ENCODE results near the gene FNDC3B. TPM values are rescaled to one million over a fixed set of nuclear protein-coding genes. Genes with fewer than 3 reads are reported as not detected.

The FNDC3B gene
- total RNA-seq, 1 experiment from 2014 or later = 62.3 TPM

DNA sequence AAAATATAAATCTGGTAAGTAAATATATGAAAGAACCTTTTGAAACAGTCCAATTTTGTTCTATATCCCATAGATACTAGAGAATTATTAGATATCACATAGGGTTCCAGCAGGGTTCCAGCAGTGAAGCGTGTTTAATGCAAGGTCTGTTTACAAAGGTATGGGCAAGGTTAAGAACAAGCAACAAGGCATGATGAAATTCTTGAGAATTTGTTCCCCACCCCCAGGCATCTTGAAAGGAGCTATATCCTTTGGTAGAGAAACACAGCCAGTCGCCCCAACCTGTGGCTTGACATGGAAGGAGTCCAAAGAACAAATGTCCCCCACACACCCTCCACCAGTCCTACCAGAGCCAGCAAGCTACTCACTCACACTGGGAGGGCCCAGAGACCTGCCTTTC is 18.6 kb upstream of the FNDC3B start:
- DNase-seq = no peak
- Histone ChIP-seq H3K27me3 (no peaks in the 10 kb centered on the region), H3K9me3 (replicated peaks) (0 out of 2 replicates have a peak, but pooled peaks cover 2% of the 10 kb centered on the region), H3K4me1 (no peaks in the 10 kb centered on the region), H3K4me3 (no peak overlapping the region), H3K36me3 (no peaks in the 10 kb centered on the region), H3K27ac (no peak overlapping the region)

GRCh38 chr3:172021164-172021563 is 18.2 kb upstream of the FNDC3B start:
- H3K27ac ChIP-seq = no peak overlapping the region
- H3K4me1 ChIP-seq = no peaks in the 10 kb centered on the region
- H3K9me3 ChIP-seq (replicated peaks) = 0 out of 2 replicates have a peak, but pooled peaks cover 2% of the 10 kb centered on the region
- H3K27me3 ChIP-seq = no peaks in the 10 kb centered on the region
- H3K36me3 ChIP-seq = no peaks in the 10 kb centered on the region
- no peak overlapping the region for H3K4me3 ChIP-seq
- no peak for DNase-seq

- H3K4me3 ChIP-seq = no peak overlapping the region
- H3K4me1 ChIP-seq = no peaks in the 10 kb centered on the region
- H3K27me3 ChIP-seq = no peaks in the 10 kb centered on the region
- no peak overlapping the region for H3K27ac ChIP-seq
- DNase-seq = no peak
- no peaks in the 10 kb centered on the region for H3K36me3 ChIP-seq
- 0 out of 2 replicates have a peak, but pooled peaks cover 2% of the 10 kb centered on the region for H3K9me3 ChIP-seq (replicated peaks)
Observed at GRCh38 chr3:172021859-172022258, 17.5 kb upstream of the FNDC3B start.

DNA sequence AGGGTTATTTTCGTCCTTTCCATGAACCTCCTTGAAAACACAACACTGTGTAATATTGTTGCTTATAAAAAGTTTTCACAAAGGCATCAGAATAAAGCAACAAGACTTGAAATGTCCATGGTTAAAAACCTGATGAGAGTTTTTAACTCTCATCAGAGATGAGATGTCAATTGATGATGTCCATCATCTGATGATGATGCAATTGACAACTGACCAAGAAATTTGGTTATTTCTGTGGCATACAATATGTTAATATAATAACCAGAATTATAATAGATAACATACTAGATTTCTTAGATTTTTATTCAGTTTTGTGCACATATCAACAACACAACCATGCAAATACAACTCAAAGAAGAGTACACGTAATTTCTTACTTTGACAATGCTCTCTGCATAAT is 15.5 kb upstream of the FNDC3B start:
- Histone ChIP-seq H3K27ac (no peak overlapping the region), H3K27me3 (no peaks in the 10 kb centered on the region), H3K36me3 (no peaks in the 10 kb centered on the region), H3K4me1 (no peaks in the 10 kb centered on the region), H3K4me3 (no peak overlapping the region), H3K9me3 (replicated peaks) (no peaks in the 10 kb centered on the region)
- no peak for DNase-seq

- no peaks in the 10 kb centered on the region for H3K36me3 ChIP-seq
- H3K4me1 ChIP-seq = no peaks in the 10 kb centered on the region
- H3K9me3 ChIP-seq (replicated peaks) = no peaks in the 10 kb centered on the region
- no peaks in the 10 kb centered on the region for H3K27me3 ChIP-seq
- H3K4me3 ChIP-seq = no peak overlapping the region
- no peak for DNase-seq
- no peak overlapping the region for H3K27ac ChIP-seq
Observed at GRCh38 chr3:172024679-172025078, 14.7 kb upstream of the FNDC3B start.

- Histone ChIP-seq H3K4me3 (no peak overlapping the region), H3K27me3 (no peaks in the 10 kb centered on the region), H3K36me3 (no peaks in the 10 kb centered on the region), H3K27ac (no peak overlapping the region), H3K9me3 (replicated peaks) (no peaks in the 10 kb centered on the region), H3K4me1 (no peaks in the 10 kb centered on the region)
- no peak for DNase-seq
Observed at GRCh38 chr3:172029425-172030098, 9.8 kb upstream of the FNDC3B start.

- Histone ChIP-seq H3K4me1 (no peaks in the 10 kb centered on the region), H3K36me3 (no peaks in the 10 kb centered on the region), H3K4me3 (no peak overlapping the region), H3K9me3 (replicated peaks) (no peaks in the 10 kb centered on the region), H3K27ac (no peak overlapping the region), H3K27me3 (no peaks in the 10 kb centered on the region)
- DNase-seq = no peak
Observed at GRCh38 chr3:172030181-172030580, 9.2 kb upstream of the FNDC3B start.

DNA sequence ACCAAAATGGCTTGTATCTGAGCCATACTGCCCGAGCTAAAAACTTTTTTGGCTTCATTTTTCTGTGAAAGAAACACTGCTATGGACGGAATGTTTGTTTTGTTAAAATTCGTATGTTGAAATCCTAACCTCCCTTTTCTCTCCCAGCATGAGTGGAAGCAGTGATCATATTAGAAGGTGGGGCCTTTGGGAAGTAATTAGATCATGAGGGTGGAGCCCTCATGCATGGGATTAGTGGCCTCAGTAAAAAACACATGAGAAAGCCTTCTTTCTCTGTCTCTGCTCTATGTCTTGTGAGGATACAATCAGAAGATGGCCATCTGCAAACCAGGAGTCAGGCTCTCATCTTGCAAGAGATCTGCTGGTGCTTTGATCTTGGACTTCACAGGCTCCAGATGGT is 7.4 kb upstream of the FNDC3B start:
- Histone ChIP-seq H3K27me3 (no peaks in the 10 kb centered on the region), H3K27ac (no peak overlapping the region), H3K36me3 (no peaks in the 10 kb centered on the region), H3K4me3 (no peak overlapping the region), H3K9me3 (replicated peaks) (no peaks in the 10 kb centered on the region), H3K4me1 (no peaks in the 10 kb centered on the region)
- no peak for DNase-seq

DNA sequence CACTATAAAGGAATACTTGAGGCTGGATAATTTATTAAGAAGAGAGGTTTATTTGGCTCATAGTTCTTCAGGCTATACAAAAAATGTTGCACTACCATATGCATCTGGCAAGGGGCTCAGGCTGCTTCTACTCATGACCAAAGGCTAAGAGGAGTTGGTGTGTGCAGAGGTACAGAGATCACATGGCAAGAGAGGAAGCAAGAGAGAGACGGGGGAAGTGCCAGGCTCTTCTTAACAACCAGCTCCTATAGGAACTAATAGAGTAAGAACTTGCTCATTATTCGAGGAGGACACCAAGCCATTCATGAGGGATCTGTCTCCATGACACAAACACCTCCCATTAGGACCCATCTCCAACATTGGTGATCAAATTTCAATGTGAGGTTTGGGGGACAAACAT is 6.0 kb upstream of the FNDC3B start:
- Histone ChIP-seq H3K4me1 (no peaks in the 10 kb centered on the region), H3K27me3 (no peaks in the 10 kb centered on the region), H3K36me3 (no peaks in the 10 kb centered on the region), H3K27ac (no peak overlapping the region), H3K9me3 (replicated peaks) (no peaks in the 10 kb centered on the region), H3K4me3 (no peak overlapping the region)
- DNase-seq = no peak

DNA sequence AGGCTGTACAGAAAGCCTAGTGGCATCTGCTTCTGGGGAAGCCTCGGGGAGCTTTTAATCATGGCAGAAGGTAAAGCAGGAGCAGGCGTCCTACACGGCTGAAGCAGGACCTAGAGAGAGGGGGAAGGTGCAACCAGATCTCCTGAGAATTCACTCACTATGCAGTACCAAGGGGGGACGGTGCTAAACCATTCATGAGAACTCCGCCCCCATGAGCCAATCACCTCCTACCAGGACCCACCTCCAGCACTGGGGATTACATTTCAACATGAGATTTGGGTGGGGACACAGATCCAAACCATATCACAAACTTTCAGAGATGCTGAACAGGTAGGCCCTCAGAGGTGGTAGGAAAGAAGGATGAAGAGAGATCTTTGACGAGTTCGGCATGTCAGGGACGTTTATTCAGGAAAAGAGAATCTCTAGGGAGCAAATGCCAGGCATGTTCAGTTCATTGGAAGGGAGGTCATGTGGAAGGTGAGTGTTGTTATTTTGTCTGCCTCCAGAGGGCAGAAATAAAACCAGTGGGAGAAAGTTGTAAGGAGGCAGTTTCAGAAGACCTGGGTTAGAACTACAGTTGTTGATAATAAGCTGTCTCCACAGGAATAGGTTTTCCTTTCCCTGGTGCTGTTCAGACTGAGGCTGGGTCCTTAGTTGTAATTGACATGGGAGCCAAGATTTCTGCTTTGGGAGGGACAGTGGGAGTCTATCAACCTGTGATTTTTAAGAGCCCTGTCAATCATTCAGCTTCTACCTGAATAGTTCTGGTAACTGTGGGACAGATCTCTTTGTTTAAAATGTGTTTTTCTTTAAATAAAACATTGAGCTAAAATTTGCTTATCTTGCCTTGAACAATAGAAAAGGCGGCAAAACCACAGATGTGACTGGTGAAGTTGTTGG is 4.3 kb upstream of the FNDC3B start:
- Histone ChIP-seq H3K4me3 (no peak overlapping the region), H3K9me3 (replicated peaks) (no peaks in the 10 kb centered on the region), H3K27me3 (no peaks in the 10 kb centered on the region), H3K36me3 (no peaks in the 10 kb centered on the region), H3K27ac (no peak overlapping the region), H3K4me1 (no peaks in the 10 kb centered on the region)
- DNase-seq = peak in 1 of 2 experiments; percentile 48

- no peaks in the 10 kb centered on the region for H3K4me1 ChIP-seq
- no peak overlapping the region for H3K27ac ChIP-seq
- no peaks in the 10 kb centered on the region for H3K9me3 ChIP-seq (replicated peaks)
Observed at GRCh38 chr3:172036541-172037215, 2.7 kb upstream of the FNDC3B start.

GRCh38 chr3:172038798-172039435 is 461 bp upstream of the FNDC3B start:
- peak overlapping the region; percentile 95 for H3K27ac ChIP-seq
- peak; percentile 14 to 31 for DNase-seq

More at GRCh38 chr3:172036541-172037215, 2.7 kb upstream of the FNDC3B start:
- no peak for DNase-seq
- Histone ChIP-seq H3K4me3 (no peak overlapping the region), H3K27me3 (no peaks in the 10 kb centered on the region), H3K36me3 (no peaks in the 10 kb centered on the region)

DNA sequence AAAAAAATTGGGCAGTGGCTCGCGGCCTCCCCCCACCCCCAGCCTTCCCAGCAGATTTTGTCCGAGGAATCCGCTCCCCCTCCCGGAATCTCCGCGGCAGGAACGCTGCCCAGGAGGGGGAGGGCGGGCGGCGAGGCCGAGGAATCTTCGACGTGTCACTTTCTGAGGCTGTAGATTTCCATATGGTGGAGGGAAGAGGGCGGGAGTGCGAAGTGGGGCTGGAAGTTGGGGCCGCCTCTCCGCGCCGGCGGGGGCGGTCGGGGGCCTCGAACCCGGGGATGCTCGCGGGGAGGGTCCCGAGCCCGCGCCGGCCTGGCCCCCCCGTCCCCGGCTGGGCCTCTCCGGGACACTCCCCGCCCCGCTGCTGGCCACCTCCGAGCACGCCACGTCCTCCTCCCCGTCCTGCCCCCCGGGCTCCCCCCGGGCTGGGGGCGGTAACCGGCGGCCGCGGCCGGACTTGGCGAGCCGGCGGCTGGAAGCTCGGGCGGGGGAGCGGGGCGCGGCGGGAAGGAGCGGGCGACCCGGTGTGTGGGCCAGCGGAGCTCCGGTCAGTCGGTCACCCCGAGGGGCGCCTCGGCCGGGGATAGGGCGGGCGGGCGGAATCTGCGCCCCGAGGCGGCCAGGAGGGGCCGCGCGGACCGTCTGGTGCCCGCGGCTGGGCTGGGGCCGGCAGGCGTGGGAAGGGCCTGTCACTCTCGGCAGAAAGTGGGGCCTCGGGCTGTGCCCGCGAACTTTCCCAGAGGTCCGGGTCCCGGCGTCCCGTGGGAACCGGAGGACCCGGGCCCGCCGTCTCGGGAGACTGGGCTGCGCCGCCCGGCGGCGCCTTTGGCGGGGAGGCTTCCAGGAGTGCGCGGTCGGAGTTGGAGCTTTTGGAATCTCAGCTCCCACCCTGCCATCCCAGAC is 951 bp downstream of the FNDC3B start:
- DNase-seq = peak; percentile 65 to 67

More at GRCh38 chr3:172038798-172039435, 461 bp upstream of the FNDC3B start:
- H3K36me3 ChIP-seq = peaks cover 13% of the 10 kb centered on the region
- H3K4me1 ChIP-seq = peaks cover 7% of the 10 kb centered on the region; the same call in 1 of the 2 replicates
- no peaks in the 10 kb centered on the region for H3K9me3 ChIP-seq (replicated peaks)
- peak overlapping the region; percentile 88 for H3K4me3 ChIP-seq
- H3K27me3 ChIP-seq = no peaks in the 10 kb centered on the region

More for the DNA sequence above, 951 bp downstream of the FNDC3B start:
- Histone ChIP-seq H3K27ac (peak overlapping the region; percentile 95), H3K36me3 (peaks cover 24% of the 10 kb centered on the region), H3K4me1 (peaks cover 7% of the 10 kb centered on the region; the same call in 1 of the 2 replicates), H3K27me3 (no peaks in the 10 kb centered on the region), H3K9me3 (replicated peaks) (no peaks in the 10 kb centered on the region), H3K4me3 (peak overlapping the region; percentile 88)
